Activated B cell treated with CpG ODN at 0.5 μM for 24 hours (primary cell): ENCODE results near the gene PDE7B. TPM values are rescaled to one million over a fixed set of nuclear protein-coding genes. Genes with fewer than 3 reads are reported as not detected.

Experiments
- ATAC-seq: fragments of 200-7000 bp; cut with Tn5 transposase; one replicate; pipeline ENCODE4 v1.10.0; 2021; ENCODE audit warnings: low read depth, mild to moderate bottlenecking, moderate library complexity
- CTCF ChIA-PET: fragments of 350-600 bp; sonication (Branson Sonifier 250); formaldehyde crosslinking; loops from one replicate; lab custom pipeline; 2021; ENCODE audit warnings: antibody characterized with exemption; lab: Charles Lee
- POLR2A ChIA-PET: fragments of 350-600 bp; sonication (Branson Sonifier 250); formaldehyde crosslinking; loops from one replicate; lab custom pipeline; 2021; ENCODE audit warnings: antibody characterized with exemption; lab: Charles Lee
- DNase-seq: peaks from one replicate; pipeline ENCODE4 v3.0.0; 2022
- H3K27ac Mint-ChIP-seq: one replicate; pipeline ENCODE4 v1.8.0; 2020; ENCODE audit warnings: mixed read lengths
- H3K27me3 Mint-ChIP-seq: one replicate; pipeline ENCODE4 v1.8.0; 2021; ENCODE audit warnings: mixed read lengths
- H3K36me3 Mint-ChIP-seq: one replicate; pipeline ENCODE4 v1.8.0; 2021; ENCODE audit warnings: low read depth, mixed read lengths
- H3K4me1 Mint-ChIP-seq: one replicate; pipeline ENCODE4 v1.8.0; 2021; ENCODE audit warnings: mixed read lengths
- H3K4me3 Mint-ChIP-seq: one replicate; pipeline ENCODE4 v1.8.0; 2020; ENCODE audit warnings: mild to moderate bottlenecking, mixed read lengths
- H3K9me3 Mint-ChIP-seq: one replicate; pipeline ENCODE4 v1.8.0; 2020; ENCODE audit warnings: mixed read lengths
- CTCF ChIP-seq: fragments of 200-600 bp; IDR thresholded peaks from one replicate; pipeline ENCODE4 v1.8.0; 2022; ENCODE audit warnings: antibody characterized with exemption, mild to moderate bottlenecking
- intact Hi-C: fragments of 100-400 bp; cut with micrococcal nuclease; formaldehyde crosslinking; loops from one replicate; pipeline ENCODE4 v1.15.1; 2024
- total RNA-seq: library from RNA; stranded (reverse); gene quantifications from 2 replicates; pipeline ENCODE4 v1.2.3, GENCODE V29; 2022

The PDE7B gene
- total RNA-seq, 1 donor from 2014 or later, result 1.8 TPM

GRCh38 chr6:136063096-136063495, 211.6 kb downstream of the PDE7B start:
- intact Hi-C loops, result no loop called here
- TF ChIP-seq CTCF, result no peak
- POLR2A ChIA-PET, result no interaction called here
- CTCF ChIA-PET, result no interaction called here
- Mint-ChIP-seq H3K27ac (no peak overlapping the region), H3K36me3 (no peaks in the 10 kb centered on the region), H3K9me3 (no peaks in the 10 kb centered on the region), H3K27me3 (no peaks in the 10 kb centered on the region), H3K4me1 (no peaks in the 10 kb centered on the region), H3K4me3 (no peak overlapping the region)
- ATAC-seq (no peak), DNase-seq (no peak)

- no peak for ATAC-seq
- H3K27ac Mint-ChIP-seq, result no peak overlapping the region
- no peaks in the 10 kb centered on the region for H3K27me3 Mint-ChIP-seq
- H3K4me1 Mint-ChIP-seq, result no peaks in the 10 kb centered on the region
- H3K9me3 Mint-ChIP-seq, result no peaks in the 10 kb centered on the region
- DNase-seq, result no peak
- ChIA-PET POLR2A (no interaction called here), CTCF (no interaction called here)
- TF ChIP-seq CTCF, result no peak
- intact Hi-C loops, result no loop called here
- no peaks in the 10 kb centered on the region for H3K36me3 Mint-ChIP-seq
- H3K4me3 Mint-ChIP-seq, result no peak overlapping the region
These were observed 214.5 kb downstream of the PDE7B start for GRCh38 chr6:136066005-136066404.

- H3K9me3 Mint-ChIP-seq, result no peaks in the 10 kb centered on the region
- ChIA-PET CTCF (no interaction called here), POLR2A (no interaction called here)
- no peak for TF ChIP-seq CTCF
- H3K27me3 Mint-ChIP-seq, result no peaks in the 10 kb centered on the region
- H3K4me1 Mint-ChIP-seq, result no peaks in the 10 kb centered on the region
- H3K4me3 Mint-ChIP-seq, result no peak overlapping the region
- DNase-seq (no peak), ATAC-seq (no peak)
- intact Hi-C loops, result no loop called here
- H3K27ac Mint-ChIP-seq, result no peak overlapping the region
- no peaks in the 10 kb centered on the region for H3K36me3 Mint-ChIP-seq
These were observed 216.3 kb downstream of the PDE7B start for GRCh38 chr6:136067731-136068341.

GRCh38 chr6:136069119-136069518, 217.6 kb downstream of the PDE7B start:
- ChIA-PET POLR2A (no interaction called here), CTCF (no interaction called here)
- TF ChIP-seq CTCF, result no peak
- Mint-ChIP-seq H3K4me1 (no peaks in the 10 kb centered on the region), H3K36me3 (no peaks in the 10 kb centered on the region), H3K27me3 (no peaks in the 10 kb centered on the region), H3K4me3 (no peak overlapping the region), H3K27ac (no peak overlapping the region), H3K9me3 (no peaks in the 10 kb centered on the region)
- intact Hi-C loops, result no loop called here
- ATAC-seq (no peak), DNase-seq (no peak)

GRCh38 chr6:136070815-136071214, 219.3 kb downstream of the PDE7B start:
- intact Hi-C loops, result no loop called here
- Mint-ChIP-seq H3K27me3 (no peaks in the 10 kb centered on the region), H3K4me1 (no peaks in the 10 kb centered on the region), H3K27ac (no peak overlapping the region), H3K9me3 (no peaks in the 10 kb centered on the region), H3K36me3 (peaks cover 2% of the 10 kb centered on the region), H3K4me3 (no peak overlapping the region)
- POLR2A ChIA-PET, result no interaction called here
- CTCF ChIA-PET, result no interaction called here
- no peak for TF ChIP-seq CTCF
- DNase-seq, result no peak
- no peak for ATAC-seq
